Hepatocyte (in vitro differentiated cells): ENCODE measurements around the gene WNT7A. TPM values are rescaled to one million over a fixed set of nuclear protein-coding genes. Genes with fewer than 3 reads are reported as not detected.

Source experiments
- DNase-seq: peaks from one replicate; pipeline ENCODE4 v3.0.0-alpha.2; 2016; ENCODE audit warnings: low spot score
- H2AFZ ChIP-seq: fragments of 200-600 bp; sonication (generic); 2 replicates; pipeline ENCODE4 v1.6.0; 2016; ENCODE audit warnings: antibody characterized with exemption, mild to moderate bottlenecking
- H3K27ac ChIP-seq: fragments of 200-600 bp; sonication (generic); 2 replicates; pipeline ENCODE4 v1.5.1; 2016; ENCODE audit warnings: mild to moderate bottlenecking
- H3K27me3 ChIP-seq: fragments of 200-600 bp; sonication (generic); 2 replicates; pipeline ENCODE4 v1.6.1; 2016
- H3K36me3 ChIP-seq: fragments of 200-600 bp; sonication (generic); replicated peaks from 2 replicates; pipeline ENCODE4 v1.5.1; 2016; ENCODE audit warnings: low read depth; ENCODE audit not compliant: insufficient read depth
- H3K4me1 ChIP-seq: fragments of 200-600 bp; sonication (generic); 2 replicates; pipeline ENCODE4 v1.5.1; 2016; ENCODE audit warnings: mild to moderate bottlenecking, moderate library complexity; ENCODE audit not compliant: insufficient read depth
- H3K4me2 ChIP-seq: fragments of 200-600 bp; sonication (generic); 2 replicates; pipeline ENCODE4 v1.6.0; 2016
- H3K4me3 ChIP-seq: fragments of 200-600 bp; sonication (generic); 2 replicates; pipeline ENCODE4 v1.5.1; 2016; ENCODE audit warnings: mild to moderate bottlenecking
- H3K79me2 ChIP-seq: fragments of 200-600 bp; sonication (generic); 2 replicates; pipeline ENCODE4 v1.6.0; 2017; ENCODE audit warnings: mild to moderate bottlenecking
- H3K9me2 ChIP-seq: fragments of 200-600 bp; sonication (generic); replicated peaks from 2 replicates; pipeline ENCODE4 v1.6.0; 2017; ENCODE audit warnings: mild to moderate bottlenecking; ENCODE audit not compliant: insufficient read depth
- H3K9me3 ChIP-seq: fragments of 200-600 bp; sonication (generic); 2 replicates; pipeline ENCODE4 v1.5.1; 2016; ENCODE audit warnings: low read depth, mild to moderate bottlenecking
- H4K20me1 ChIP-seq: fragments of 200-600 bp; sonication (generic); 2 replicates; pipeline ENCODE4 v1.6.0; 2016; ENCODE audit warnings: mild to moderate bottlenecking; ENCODE audit not compliant: insufficient read depth, poor library complexity, severe bottlenecking
- EZH2 ChIP-seq: fragments of 200-600 bp; sonication (generic); IDR thresholded peaks from 2 replicates; pipeline ENCODE4 v1.6.1; 2016; ENCODE audit warnings: antibody characterized with exemption, mild to moderate bottlenecking, borderline replicate concordance
- EZH2phosphoT487 ChIP-seq: fragments of 200-600 bp; sonication (generic); IDR thresholded peaks from one replicate; pipeline ENCODE4 v1.6.1; 2018; ENCODE audit warnings: antibody characterized with exemption, mild to moderate bottlenecking, low read depth, moderate library complexity; ENCODE audit not compliant: unreplicated experiment, severe bottlenecking
- WGBS: methylation state at CpG from one replicate; pipeline ENCODE4 v1.1.6; 2016; ENCODE audit warnings: low lambda C conversion rate; ENCODE audit errors: missing lambda C conversion rate; 5-methylcytosine and 5-hydroxymethylcytosine counted together
- polyA plus RNA-seq: library from polyadenylated mRNA; unstranded; fragments of >200 nt; fragmentation: Nextera tagmentation; extraction: Ambion mirVana; gene quantifications from 2 replicates; pipeline ENCODE4 v1.2.1, GENCODE V29; 2016
- total RNA-seq: library from RNA; depleted of rRNA; stranded (reverse); fragments of >200 nt; gene quantifications from 2 replicates; pipeline ENCODE4 v1.2.3, GENCODE V29; 2014
- TF ChIP-seq, protein P1 (sequence below): fragments of 200-600 bp; sonication (generic); IDR thresholded peaks from 2 replicates; pipeline ENCODE4 v1.5.1; 2016; ENCODE audit warnings: antibody characterized with exemption, mild to moderate bottlenecking; ENCODE audit not compliant: poor library complexity

WNT7A gene
- total and polyA plus RNA-seq, 2 experiments from 2014 or later, result 0.04 to 0.13 TPM

DNA sequence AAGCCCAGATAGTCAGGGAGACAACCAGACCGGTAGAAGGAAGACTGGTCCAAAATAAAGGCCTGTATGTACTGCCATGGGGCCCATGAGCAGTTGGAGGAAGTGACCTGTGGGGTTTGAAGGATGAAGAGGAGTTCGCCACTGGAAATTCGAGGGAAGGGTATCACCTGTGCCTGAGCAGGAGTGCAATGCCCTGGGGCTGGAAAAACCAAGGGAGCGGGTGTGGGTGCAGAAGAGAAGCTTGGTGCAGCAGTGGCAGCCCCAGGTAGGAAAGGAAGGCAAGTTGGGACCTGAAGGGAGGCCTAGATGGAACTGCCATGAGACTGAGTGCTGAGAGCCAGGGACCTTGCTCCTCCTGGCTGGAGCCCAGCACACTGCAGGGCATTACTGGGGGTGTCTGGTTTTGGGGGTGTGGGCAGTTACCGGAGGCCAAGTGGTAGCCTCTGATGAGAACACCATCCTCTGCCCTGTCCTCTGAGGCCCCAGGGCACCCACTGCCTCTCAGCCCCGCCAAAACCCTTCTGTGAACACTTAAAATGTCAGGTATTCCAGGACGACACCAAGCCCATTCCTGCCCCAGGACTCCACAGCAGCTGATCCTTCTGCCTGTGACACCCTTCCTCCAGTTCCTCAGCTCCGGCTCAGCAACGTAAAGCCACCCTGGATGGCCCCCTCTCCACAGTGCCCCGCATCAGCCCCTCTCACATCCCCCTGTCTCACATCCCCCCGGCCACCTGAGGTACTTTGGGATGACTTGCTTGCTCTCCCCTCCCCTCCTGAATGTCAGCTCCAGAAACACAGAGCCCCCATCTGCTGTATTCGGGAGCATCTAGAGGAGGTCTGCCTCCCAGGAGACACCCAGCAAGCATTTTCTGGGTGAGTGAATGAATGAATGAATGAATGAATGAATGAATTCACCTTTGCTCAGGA is 42.9 kb downstream of the WNT7A start:
- no peaks in the 10 kb centered on the region for H3K9me3 ChIP-seq
- no peak overlapping the region for H3K27ac ChIP-seq
- no peaks in the 10 kb centered on the region for H3K36me3 ChIP-seq
- H3K79me2 ChIP-seq, result no peaks in the 10 kb centered on the region
- no peak overlapping the region for H3K4me2 ChIP-seq
- H3K27me3 ChIP-seq, result peaks cover 3% of the 10 kb centered on the region
- H2AFZ ChIP-seq, result no peak overlapping the region
- no peaks in the 10 kb centered on the region for H3K9me2 ChIP-seq
- no peaks in the 10 kb centered on the region for H3K4me1 ChIP-seq
- TF ChIP-seq EZH2phosphoT487 (no peak), EZH2 (no peak)
- TF ChIP-seq, protein P1, sequence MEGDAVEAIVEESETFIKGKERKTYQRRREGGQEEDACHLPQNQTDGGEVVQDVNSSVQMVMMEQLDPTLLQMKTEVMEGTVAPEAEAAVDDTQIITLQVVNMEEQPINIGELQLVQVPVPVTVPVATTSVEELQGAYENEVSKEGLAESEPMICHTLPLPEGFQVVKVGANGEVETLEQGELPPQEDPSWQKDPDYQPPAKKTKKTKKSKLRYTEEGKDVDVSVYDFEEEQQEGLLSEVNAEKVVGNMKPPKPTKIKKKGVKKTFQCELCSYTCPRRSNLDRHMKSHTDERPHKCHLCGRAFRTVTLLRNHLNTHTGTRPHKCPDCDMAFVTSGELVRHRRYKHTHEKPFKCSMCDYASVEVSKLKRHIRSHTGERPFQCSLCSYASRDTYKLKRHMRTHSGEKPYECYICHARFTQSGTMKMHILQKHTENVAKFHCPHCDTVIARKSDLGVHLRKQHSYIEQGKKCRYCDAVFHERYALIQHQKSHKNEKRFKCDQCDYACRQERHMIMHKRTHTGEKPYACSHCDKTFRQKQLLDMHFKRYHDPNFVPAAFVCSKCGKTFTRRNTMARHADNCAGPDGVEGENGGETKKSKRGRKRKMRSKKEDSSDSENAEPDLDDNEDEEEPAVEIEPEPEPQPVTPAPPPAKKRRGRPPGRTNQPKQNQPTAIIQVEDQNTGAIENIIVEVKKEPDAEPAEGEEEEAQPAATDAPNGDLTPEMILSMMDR, result no peak
- H3K4me3 ChIP-seq, result no peak overlapping the region
- no peak for DNase-seq
- no peaks in the 10 kb centered on the region for H4K20me1 ChIP-seq
- 92% methylated on average over 12 of the region's 12 CpGs for WGBS

DNA sequence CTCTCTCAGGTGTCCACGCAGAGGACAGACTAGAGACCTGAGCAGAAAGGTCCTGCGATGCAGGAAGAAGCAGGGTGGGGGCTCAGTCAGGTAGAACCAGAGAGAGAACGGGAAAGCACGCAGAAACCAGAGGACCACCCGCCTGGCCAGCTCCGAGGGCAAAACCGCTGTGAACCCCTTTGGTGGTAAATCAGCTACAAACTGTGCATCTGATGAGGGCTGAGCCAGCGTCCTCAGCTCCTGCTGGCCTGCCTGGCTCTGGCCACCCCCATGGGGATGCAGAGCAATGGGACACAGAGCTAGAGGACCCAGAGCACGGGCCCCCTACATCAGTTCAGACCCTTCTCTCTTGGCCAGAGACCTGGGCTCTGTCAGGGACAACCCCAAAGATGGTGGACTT is 44.6 kb downstream of the WNT7A start:
- Histone ChIP-seq H4K20me1 (no peaks in the 10 kb centered on the region), H3K9me3 (no peaks in the 10 kb centered on the region), H3K4me3 (no peak overlapping the region), H3K4me2 (no peak overlapping the region), H3K9me2 (no peaks in the 10 kb centered on the region), H3K27me3 (peaks cover 3% of the 10 kb centered on the region), H2AFZ (no peak overlapping the region), H3K4me1 (no peaks in the 10 kb centered on the region), H3K27ac (no peak overlapping the region), H3K36me3 (no peaks in the 10 kb centered on the region), H3K79me2 (no peaks in the 10 kb centered on the region)
- WGBS, result 91% methylated on average over 9 of the region's 9 CpGs
- no peak for TF ChIP-seq EZH2
- no peak for TF ChIP-seq EZH2phosphoT487
- TF ChIP-seq, protein P1, result no peak
- DNase-seq, result no peak

DNA sequence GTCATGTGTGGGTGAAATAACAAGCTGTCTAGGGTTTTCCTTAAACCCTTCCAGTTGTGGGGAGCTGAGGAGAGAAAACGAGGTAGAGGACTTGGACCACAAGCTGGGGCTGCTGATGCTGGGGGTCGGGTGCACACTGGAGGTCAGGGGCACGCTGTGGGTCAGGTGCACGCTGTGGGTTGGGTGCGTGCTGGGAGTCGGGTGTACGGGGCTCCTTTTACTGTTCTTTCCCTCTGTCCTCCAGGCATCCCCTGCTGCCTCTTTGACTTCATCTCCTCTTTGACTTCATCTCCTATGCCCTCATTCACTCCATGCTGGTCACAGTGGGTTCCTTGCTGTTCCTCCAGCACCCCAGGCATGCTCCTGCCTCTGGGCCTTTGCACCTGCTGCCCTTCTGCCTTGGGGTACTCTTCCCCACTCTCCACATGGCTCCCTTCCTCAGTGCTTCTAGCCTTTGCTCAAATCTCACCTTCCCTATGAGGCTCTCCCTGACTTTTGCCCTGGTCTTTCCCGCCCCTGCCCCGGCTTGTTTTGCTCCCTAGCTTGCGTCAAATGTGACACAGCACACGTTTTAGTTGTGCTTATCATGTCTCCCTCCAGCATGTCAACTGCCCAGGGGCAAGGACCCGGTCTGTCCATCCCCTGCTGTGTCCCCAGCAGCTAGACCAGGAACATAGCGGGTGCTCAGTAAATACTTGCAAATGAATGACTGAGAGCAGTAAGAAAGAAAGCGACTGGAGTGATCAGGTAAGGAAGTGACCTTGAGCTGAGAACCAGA is 45.4 kb downstream of the WNT7A start:
- H3K79me2 ChIP-seq, result no peaks in the 10 kb centered on the region
- TF ChIP-seq, protein P1, result no peak
- TF ChIP-seq EZH2phosphoT487 (no peak), EZH2 (no peak)
- WGBS, result 71% methylated on average over 14 of the region's 14 CpGs

More for the DNA sequence above, 45.4 kb downstream of the WNT7A start:
- no peaks in the 10 kb centered on the region for H3K36me3 ChIP-seq
- H3K27me3 ChIP-seq, result peaks cover 3% of the 10 kb centered on the region
- no peaks in the 10 kb centered on the region for H3K9me3 ChIP-seq
- H3K4me2 ChIP-seq, result no peak overlapping the region
- no peaks in the 10 kb centered on the region for H3K4me1 ChIP-seq
- H3K27ac ChIP-seq, result no peak overlapping the region
- DNase-seq, result no peak
- no peaks in the 10 kb centered on the region for H4K20me1 ChIP-seq
- no peak overlapping the region for H2AFZ ChIP-seq
- H3K9me2 ChIP-seq, result no peaks in the 10 kb centered on the region
- H3K4me3 ChIP-seq, result no peak overlapping the region
